ENCODE measurements around the gene IQCE.

- TF ChIP-seq CTCF (IDR thresholded peaks at IDR 0.05) (no peak), POLR2A (IDR thresholded peaks at IDR 0.05) (no peak)
These were observed 82.1 kb downstream of the IQCE start for GRCh38 chr7:2640846-2641316.

All from ovary (tissue), 3 donors.